ENCODE data around the gene CCM2L.

CCM2L gene

GRCh38 chr20:31969991-31970390 is 40.2 kb upstream of the CCM2L start:
- TF ChIP-seq EZH2 (IDR thresholded peaks at IDR 0.05; ENCODE audit: borderline replicate concordance, low read length), result no peak
- 0 out of 2 replicates have a peak, but pooled peaks cover 3% of the 10 kb centered on the region for H3K27me3 ChIP-seq (ENCODE audit: insufficient read depth, low read length)
- no peaks in the 10 kb centered on the region for H4K20me1 ChIP-seq (ENCODE audit: insufficient read depth, low read length)
- no peaks in the 10 kb centered on the region for H3K36me3 ChIP-seq (ENCODE audit: insufficient read depth, low read length)
- H3K9ac ChIP-seq (ENCODE audit: low read length), result no peak overlapping the region
- H3K9me2 ChIP-seq (ENCODE audit: low read depth, low read length), result no peaks in the 10 kb centered on the region
- H3K27ac ChIP-seq (ENCODE audit: low read depth, low read length, poor library complexity, severe bottlenecking), result no peak overlapping the region
- H3K4me2 ChIP-seq (ENCODE audit: low read length), result no peak overlapping the region
- no peak overlapping the region for H3K4me3 ChIP-seq (ENCODE audit: low read depth, low read length, poor library complexity, severe bottlenecking)
- H3K9me3 ChIP-seq (ENCODE audit: low read length), result no peaks in the 10 kb centered on the region
- no peaks in the 10 kb centered on the region for H3K79me2 ChIP-seq (ENCODE audit: insufficient read depth, low read length)
- no peak overlapping the region for H2AFZ ChIP-seq (ENCODE audit: low read length)
- no peaks in the 10 kb centered on the region for H3F3A ChIP-seq (ENCODE audit: insufficient read depth, low read length)
- no peaks in the 10 kb centered on the region for H3K4me1 ChIP-seq (ENCODE audit: insufficient read depth, low read length, severe bottlenecking)

- H3K9me2 ChIP-seq (ENCODE audit: low read depth, low read length), result no peaks in the 10 kb centered on the region
- H3K27me3 ChIP-seq (ENCODE audit: insufficient read depth, low read length), result 0 out of 2 replicates have a peak, but pooled peaks cover 3% of the 10 kb centered on the region
- no peaks in the 10 kb centered on the region for H4K20me1 ChIP-seq (ENCODE audit: insufficient read depth, low read length)
- H3K9me3 ChIP-seq (ENCODE audit: low read length), result no peaks in the 10 kb centered on the region
- H2AFZ ChIP-seq (ENCODE audit: low read length), result no peak overlapping the region
- H3K79me2 ChIP-seq (ENCODE audit: insufficient read depth, low read length), result no peaks in the 10 kb centered on the region
- no peak overlapping the region for H3K4me3 ChIP-seq (ENCODE audit: low read depth, low read length, poor library complexity, severe bottlenecking)
- H3K9ac ChIP-seq (ENCODE audit: low read length), result no peak overlapping the region
- TF ChIP-seq CTCF (IDR thresholded peaks at IDR 0.05; ENCODE audit: low read length), result no peak
- H3F3A ChIP-seq (ENCODE audit: insufficient read depth, low read length), result no peaks in the 10 kb centered on the region
- no peaks in the 10 kb centered on the region for H3K36me3 ChIP-seq (ENCODE audit: insufficient read depth, low read length)
- H3K27ac ChIP-seq (ENCODE audit: low read depth, low read length, poor library complexity, severe bottlenecking), result no peak overlapping the region
- H3K4me2 ChIP-seq (ENCODE audit: low read length), result no peak overlapping the region
- no peaks in the 10 kb centered on the region for H3K4me1 ChIP-seq (ENCODE audit: insufficient read depth, low read length, severe bottlenecking)
Observed at GRCh38 chr20:31972471-31973021, 37.7 kb upstream of the CCM2L start.

GRCh38 chr20:31974296-31974695 is 35.9 kb upstream of the CCM2L start:
- Histone ChIP-seq H3F3A (ENCODE audit: insufficient read depth, low read length) (no peaks in the 10 kb centered on the region), H3K27me3 (ENCODE audit: insufficient read depth, low read length) (0 out of 2 replicates have a peak, but pooled peaks cover 3% of the 10 kb centered on the region), H3K79me2 (ENCODE audit: insufficient read depth, low read length) (no peaks in the 10 kb centered on the region), H3K9me3 (ENCODE audit: low read length) (no peaks in the 10 kb centered on the region), H3K4me1 (ENCODE audit: insufficient read depth, low read length, severe bottlenecking) (no peaks in the 10 kb centered on the region), H3K9me2 (ENCODE audit: low read depth, low read length) (no peaks in the 10 kb centered on the region), H3K27ac (ENCODE audit: low read depth, low read length, poor library complexity, severe bottlenecking) (no peak overlapping the region), H3K9ac (ENCODE audit: low read length) (no peak overlapping the region), H4K20me1 (ENCODE audit: insufficient read depth, low read length) (no peaks in the 10 kb centered on the region), H3K4me2 (ENCODE audit: low read length) (no peak overlapping the region), H2AFZ (ENCODE audit: low read length) (no peak overlapping the region), H3K4me3 (ENCODE audit: low read depth, low read length, poor library complexity, severe bottlenecking) (no peak overlapping the region), H3K36me3 (ENCODE audit: insufficient read depth, low read length) (no peaks in the 10 kb centered on the region)
- no peak for TF ChIP-seq EZH2 (IDR thresholded peaks at IDR 0.05; ENCODE audit: borderline replicate concordance, low read length)

- H3K4me2 ChIP-seq (ENCODE audit: low read length), result no peak overlapping the region
- TF ChIP-seq CTCF (IDR thresholded peaks at IDR 0.05; ENCODE audit: low read length) (no peak), EZH2 (IDR thresholded peaks at IDR 0.05; ENCODE audit: borderline replicate concordance, low read length) (no peak)
- H3K36me3 ChIP-seq (ENCODE audit: insufficient read depth, low read length), result no peaks in the 10 kb centered on the region
- no peak overlapping the region for H3K4me3 ChIP-seq (ENCODE audit: low read depth, low read length, poor library complexity, severe bottlenecking)
- no peak overlapping the region for H3K27ac ChIP-seq (ENCODE audit: low read depth, low read length, poor library complexity, severe bottlenecking)
- H3K4me1 ChIP-seq (ENCODE audit: insufficient read depth, low read length, severe bottlenecking), result no peaks in the 10 kb centered on the region
- H3K9me3 ChIP-seq (ENCODE audit: low read length), result no peaks in the 10 kb centered on the region
- H3K9ac ChIP-seq (ENCODE audit: low read length), result no peak overlapping the region
- H4K20me1 ChIP-seq (ENCODE audit: insufficient read depth, low read length), result no peaks in the 10 kb centered on the region
- no peaks in the 10 kb centered on the region for H3K9me2 ChIP-seq (ENCODE audit: low read depth, low read length)
- H3F3A ChIP-seq (ENCODE audit: insufficient read depth, low read length), result no peaks in the 10 kb centered on the region
- 0 out of 2 replicates have a peak, but pooled peaks cover 3% of the 10 kb centered on the region for H3K27me3 ChIP-seq (ENCODE audit: insufficient read depth, low read length)
- H3K79me2 ChIP-seq (ENCODE audit: insufficient read depth, low read length), result no peaks in the 10 kb centered on the region
- H2AFZ ChIP-seq (ENCODE audit: low read length), result no peak overlapping the region
Observed at GRCh38 chr20:31974951-31975487, 35.2 kb upstream of the CCM2L start.

All from OCI-LY1 (cell line).